COLO829 (cell line): Measurements from ENCODE around the gene ARNT2.

Source experiments
- DNase-seq: peaks from one replicate; pipeline ENCODE4 v3.0.0; 2012; ENCODE audit warnings: low spot score

ARNT2 gene

GRCh38 chr15:80518522-80518921 is 114.3 kb downstream of the ARNT2 start:
- no peak for DNase-seq

DNA sequence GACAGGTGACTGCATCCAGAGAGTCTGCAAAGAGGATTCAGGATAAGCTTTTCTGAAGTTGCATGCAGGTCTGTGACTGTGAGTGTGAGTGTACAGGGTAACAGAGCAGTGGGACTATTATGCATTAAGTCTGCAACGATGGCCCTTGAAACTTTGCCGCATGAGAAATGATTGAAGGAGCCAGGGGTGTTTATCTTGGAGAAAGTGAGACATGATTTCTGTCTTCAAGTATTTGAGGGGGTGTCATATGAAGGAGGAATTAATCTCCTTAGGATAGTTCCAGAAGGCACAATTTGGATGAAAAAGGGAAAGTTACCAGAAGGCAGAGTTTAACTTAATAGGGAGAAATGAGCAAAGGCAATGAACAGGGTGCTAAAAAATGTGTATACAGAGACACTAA is 119.6 kb downstream of the ARNT2 start:
- no peak for DNase-seq

GRCh38 chr15:80525853-80526252 is 121.7 kb downstream of the ARNT2 start:
- DNase-seq = no peak

- no peak for DNase-seq
These were observed 122.6 kb downstream of the ARNT2 start for GRCh38 chr15:80526556-80527340.

- no peak for DNase-seq
These were observed 123.2 kb downstream of the ARNT2 start for GRCh38 chr15:80527406-80527805.

DNA sequence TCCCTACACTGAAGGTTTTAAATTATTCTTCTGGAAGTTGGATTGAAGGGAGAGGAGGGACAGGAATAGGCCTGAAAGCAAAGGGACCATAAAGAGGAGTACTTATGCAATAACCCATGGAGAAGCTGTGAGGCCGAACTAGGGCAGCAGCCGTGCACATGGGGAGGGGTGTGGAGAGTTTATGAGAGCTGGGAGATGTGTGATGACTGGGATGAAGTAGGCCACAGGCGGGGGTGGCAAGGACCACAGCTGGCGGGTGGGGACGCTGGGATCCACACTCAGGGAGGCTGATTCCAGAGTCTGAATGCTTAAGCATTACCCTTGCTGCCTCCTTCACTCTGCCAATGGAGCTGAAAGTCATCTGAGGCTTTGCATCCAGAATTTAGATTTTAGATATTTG is 123.8 kb downstream of the ARNT2 start:
- no peak for DNase-seq

GRCh38 chr15:80530737-80531365 is 126.7 kb downstream of the ARNT2 start:
- no peak for DNase-seq

DNA sequence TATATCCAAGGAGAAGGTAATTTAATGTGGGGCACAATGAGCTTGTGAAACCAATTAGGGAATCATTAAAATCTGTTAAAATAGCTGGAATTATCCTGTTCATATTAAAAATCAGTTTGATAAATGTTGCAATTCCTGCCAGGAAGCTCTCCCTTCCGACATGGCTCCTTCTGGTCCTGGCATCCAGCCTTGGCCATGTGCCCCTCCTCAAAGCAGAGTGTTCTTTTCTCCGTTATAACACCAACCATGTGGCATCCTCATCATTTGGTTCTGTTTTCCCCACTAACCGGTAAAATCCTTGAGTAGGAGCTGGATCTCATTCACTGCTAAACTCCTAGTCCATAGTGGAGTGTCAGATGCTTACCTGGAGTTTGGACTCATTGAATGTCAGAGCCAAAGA is 127.2 kb downstream of the ARNT2 start:
- DNase-seq = no peak

DNA sequence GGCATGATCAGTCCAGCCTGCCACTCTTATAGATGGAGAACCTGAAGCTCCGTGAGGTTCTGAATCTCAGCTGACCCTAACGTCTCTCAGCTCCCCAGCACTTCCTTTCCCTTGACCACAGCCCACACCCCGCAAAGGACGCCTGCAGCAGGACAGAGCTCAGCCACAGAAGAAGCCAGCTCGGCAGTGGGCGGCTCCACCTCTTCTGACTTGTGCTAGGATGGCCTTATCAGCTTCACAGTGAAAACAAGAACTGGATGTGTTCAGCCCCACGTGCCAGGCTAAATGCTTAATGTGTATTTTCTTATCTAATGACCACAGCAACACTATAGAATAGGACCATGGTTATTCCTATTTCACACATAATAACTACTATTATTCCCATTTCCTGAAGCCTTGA is 127.6 kb downstream of the ARNT2 start:
- DNase-seq = no peak

DNA sequence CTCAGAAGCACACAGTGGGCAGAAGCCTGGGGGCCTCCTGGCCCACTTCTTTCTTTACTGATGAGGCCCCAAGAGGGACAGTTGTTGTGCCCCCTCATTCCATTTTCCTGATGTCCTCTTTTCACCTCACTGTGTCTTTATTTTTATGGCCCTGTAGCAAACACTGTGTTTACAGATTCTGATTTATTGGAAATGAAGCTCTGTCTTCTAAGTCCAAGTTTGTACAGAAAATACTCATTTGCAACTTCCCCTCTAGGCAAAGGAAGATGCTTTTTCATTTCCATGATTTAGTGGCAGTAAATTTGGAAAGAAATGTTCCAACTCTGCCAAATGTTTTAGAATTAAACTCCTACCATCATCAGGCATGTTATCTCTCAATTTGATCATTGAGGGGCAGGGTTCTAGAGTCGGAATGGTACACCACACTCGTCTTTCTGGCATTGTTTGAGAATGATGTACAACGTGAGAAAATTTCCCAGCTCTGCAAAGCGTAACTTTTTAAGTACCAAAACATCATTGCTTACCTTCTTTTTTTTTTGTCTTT is 129.7 kb downstream of the ARNT2 start:
- DNase-seq = no peak

GRCh38 chr15:80536231-80536630 is 132.0 kb downstream of the ARNT2 start:
- no peak for DNase-seq

GRCh38 chr15:80536716-80537115 is 132.5 kb downstream of the ARNT2 start:
- DNase-seq = no peak

DNA sequence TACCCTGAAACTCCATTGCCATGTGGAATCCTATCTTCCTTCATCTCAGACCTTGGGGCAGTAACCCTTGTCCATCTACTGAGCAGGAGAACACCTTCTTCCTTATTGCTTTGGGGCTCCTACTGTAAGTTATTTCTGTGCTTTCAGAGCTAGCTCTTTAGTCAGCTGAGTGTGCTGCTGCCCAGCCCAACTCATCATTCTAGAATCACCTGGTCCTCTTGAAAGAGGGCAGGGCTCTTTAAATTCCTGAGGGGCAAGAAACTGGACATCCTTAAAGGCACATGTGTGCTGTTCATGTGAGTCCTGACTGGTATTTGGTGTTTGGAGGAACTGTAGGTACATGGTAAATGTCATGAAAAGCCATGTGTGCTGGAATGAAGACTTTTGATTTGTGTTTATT is 140.9 kb downstream of the ARNT2 start:
- DNase-seq = no peak

DNA sequence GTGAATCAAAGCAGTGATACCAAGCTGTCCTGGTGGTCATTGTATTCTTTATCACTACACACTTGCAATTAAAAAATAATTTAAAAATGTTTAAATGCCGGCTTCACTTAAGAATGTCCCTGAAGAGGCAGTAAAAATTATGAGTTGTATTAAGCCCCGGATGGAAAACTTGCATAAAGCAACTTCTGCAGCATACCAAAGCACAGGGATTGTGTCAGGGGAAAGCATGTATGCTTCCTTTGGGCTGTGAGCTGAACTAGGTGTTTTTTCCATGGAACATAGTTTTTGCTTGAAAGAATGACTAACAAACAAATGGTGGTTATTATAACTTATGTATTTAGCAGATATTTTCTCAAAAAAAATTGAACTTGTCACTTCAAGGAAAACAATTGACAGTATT is 143.1 kb downstream of the ARNT2 start:
- DNase-seq = no peak

DNA sequence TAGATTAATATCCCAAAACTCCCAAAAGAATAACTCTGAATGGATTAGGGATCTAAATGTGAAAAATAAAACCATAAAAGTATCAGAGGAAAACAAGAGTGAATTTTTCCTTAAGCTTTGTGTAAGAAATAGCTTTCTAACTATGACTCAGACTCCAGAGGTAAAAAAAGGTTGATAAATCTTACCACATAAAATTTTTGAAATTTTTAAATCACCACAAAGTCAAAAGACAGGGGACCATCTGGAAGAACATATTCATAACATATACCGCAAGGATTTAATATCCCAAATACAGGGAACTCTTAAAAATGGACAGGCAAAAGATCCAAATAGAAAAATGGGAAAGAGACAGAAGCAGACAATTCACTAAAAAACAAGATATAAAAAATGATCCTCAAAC is 145.0 kb downstream of the ARNT2 start:
- DNase-seq = no peak

- no peak for DNase-seq
These were observed 145.5 kb downstream of the ARNT2 start for GRCh38 chr15:80549654-80550053.

DNA sequence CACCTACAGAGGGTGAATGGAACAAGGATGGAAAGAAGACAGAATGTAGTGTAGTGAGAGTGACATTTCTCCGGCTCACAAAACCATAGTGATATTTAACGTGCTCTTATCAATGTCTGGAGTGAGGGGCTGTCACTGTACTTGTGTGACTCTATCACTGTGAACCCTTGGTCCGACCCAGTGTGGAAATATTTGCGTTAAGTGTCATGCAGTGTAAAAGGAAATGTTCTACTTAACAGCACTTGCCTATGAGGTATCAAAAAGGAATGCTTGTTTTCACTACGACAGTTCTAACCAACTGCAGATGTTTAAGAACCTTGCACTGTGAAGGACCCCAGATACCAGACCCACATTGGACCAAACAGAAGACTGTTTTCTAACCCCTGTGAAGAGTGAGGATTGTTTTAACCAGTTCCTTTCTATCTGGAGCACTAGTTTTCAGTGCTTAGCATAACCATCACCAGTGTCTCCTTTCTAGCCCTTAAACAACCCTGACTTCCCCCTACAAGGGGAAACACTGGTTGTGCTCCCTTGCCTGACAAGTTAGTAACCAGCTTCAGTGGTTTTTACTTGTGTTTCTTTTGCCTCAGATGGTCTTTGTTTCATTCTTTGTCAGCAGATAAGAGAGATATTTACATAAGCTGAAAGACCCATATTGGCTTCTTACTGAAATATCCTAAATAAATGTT is 146.2 kb downstream of the ARNT2 start:
- no peak for DNase-seq

GRCh38 chr15:80550908-80551260 is 146.7 kb downstream of the ARNT2 start:
- no peak for DNase-seq

DNA sequence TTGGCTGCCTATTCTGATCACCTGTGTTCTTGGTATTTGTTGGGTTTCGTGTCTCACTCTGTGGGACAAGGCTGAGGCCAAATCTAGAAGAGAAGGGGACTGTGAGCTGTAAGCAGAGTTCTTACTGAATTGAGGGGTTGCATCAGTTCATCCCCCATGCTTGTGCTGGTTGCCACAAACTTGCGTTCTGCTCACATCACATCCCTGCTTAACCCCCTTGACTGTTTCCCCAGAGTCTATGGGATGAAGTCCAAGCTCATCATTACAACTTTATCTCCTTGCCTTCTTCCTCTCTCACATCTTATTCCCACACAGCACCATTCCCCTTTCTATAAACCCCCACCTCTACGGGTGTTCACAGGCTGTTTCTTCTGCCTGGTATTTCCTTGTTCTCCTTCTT is 147.2 kb downstream of the ARNT2 start:
- no peak for DNase-seq

- no peak for DNase-seq
These were observed 150.4 kb downstream of the ARNT2 start for GRCh38 chr15:80554560-80554959.

- no peak for DNase-seq
These were observed 152.6 kb downstream of the ARNT2 start for GRCh38 chr15:80556694-80557367.

- DNase-seq = no peak
These were observed 153.5 kb downstream of the ARNT2 start for GRCh38 chr15:80557441-80558234.
